ENCODE results near the gene THADA.

Gene THADA

DNA sequence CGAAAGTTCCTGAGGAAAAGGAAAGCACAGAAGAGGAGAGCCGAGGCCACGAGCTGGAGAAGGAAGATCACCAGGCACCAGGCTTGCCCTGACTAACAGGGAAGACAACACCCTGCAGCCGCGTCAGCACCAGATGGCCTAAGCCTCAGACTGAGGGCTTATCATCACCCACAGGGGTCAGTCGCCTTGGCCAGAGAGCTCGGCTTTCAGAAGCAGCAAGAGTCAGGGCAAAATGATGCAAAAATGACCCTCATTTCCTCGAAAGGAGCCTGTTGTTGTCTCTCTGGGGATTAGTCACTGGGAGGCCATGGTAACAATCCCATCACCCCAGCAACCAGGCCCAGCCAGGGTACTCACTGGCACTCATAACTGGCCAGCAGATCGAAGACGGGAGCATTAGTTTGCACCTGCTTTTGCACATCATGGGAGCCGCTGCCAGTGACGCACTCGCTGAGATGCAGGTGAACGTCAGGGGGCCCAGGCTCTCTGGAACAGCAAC lies 326.7 kb downstream of the THADA start:
- no peak for DNase-seq

DNA sequence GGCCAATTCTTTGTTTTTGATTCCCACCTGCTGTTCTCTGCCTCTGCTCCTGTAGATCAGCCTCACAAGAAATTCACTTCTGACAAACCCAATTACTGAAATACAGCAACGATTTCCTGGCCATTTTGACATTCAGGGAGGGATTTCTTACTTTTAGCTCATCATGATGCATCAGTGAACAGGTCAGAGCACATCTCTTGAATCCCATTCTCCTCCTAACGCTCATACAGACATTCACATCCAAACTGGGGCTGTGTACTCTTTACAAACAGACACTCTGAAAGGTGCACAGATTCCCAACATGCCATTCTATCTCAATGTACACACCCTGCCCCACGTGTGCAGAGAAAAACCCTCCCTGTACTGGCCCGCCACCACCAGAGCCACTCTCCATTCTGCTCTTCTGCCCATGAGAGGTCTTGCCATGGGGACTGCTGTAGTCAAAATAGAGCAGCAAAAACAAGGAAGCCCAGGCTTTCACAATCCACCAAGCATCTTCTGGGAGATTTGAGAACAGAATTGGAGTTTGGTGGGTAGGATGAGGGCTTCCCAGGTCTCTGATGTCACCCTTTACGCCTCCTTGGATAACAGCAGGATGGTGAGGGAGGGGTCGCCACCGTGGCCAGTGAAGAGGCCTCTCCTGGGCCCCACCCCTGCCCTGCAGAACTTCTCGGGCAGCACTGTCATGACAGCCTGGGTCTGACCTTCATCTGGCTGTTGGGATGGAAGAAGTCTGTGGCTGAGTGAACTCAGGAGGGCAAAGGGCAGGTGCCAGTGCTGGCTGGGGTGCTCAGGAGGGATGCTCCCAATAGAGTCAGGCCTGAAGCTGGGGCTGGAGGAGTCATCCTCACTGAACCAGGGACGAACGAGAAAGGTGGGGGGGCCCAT lies 327.5 kb downstream of the THADA start:
- no peak for DNase-seq

DNA sequence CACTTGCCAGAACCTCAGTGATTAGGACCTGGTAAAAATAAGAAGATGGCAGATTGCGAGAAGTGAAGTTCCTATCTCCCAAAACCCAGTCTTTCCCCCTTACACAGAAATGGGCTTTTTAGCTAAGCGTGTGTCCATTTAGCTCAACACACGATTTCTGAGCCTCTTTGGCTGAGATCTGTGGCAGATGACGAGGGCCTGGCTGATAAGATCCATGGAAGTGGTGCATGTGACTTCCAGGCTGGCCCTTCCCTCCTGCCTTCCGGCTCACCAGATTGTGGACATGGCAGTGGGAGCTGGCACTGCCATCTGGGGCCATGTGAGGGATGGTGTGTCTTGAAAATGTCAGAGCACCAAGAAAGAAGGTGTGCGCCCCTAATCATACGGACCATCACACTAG lies 328.5 kb downstream of the THADA start:
- no peak for DNase-seq

DNA sequence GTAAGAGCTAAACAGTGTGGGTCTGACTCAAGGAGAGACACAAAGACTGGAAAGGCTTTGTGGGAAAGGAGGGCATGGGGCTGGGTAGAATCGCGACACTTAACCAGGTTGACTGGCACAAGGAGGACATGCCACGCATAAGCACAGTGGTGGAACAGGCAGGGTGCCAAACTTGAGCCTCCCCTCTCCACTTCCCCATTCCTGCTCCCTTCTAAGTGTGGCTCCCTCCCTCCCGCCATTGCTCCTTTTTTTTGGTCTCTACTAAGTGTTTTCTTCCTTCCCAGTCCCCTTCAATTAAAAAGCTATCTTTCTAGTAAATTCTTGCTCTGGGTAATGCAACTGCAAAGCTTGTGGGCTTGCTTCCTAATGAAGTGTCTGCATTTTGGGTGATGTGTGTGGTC lies 329.1 kb downstream of the THADA start:
- DNase-seq = no peak

DNA sequence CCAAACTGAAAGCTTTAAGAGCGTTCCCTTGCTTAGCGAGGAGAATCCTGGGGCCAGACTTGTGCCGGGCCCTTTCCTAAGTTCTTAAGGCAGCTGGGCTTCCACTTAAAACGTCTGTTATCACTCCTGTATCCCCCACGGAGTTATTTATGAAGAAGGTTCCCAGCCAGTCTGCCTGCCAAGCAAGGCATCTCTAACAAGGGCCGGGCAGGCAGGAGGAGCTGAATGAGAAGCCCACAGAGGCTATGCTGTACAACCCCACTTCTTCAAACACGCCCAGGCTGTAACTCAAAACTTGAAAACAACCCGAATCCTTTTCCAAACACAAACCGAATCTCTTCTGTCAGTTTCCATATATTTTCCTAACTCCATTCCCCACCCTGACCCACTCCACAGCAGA lies 330.4 kb downstream of the THADA start:
- DNase-seq = no peak

DNA sequence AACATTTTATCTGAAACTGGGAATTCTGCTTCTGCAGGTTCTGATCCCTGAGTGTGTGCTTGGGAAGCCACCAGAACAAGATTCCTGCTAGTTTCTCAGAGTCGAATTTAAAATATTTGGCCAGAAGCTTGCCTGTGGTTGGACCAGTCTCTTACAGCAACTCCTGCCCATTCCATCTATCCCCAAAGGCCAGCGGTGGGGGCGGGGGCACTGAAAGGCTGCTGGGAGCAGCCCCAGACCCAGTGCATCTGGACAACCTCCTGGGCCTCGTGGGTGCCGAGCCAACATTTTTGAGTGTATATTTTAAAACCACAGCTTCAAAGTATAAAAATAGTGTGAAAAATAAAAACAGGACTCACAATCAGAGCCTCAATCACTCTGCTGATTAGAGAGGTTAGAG lies 330.8 kb downstream of the THADA start:
- DNase-seq = no peak

DNA sequence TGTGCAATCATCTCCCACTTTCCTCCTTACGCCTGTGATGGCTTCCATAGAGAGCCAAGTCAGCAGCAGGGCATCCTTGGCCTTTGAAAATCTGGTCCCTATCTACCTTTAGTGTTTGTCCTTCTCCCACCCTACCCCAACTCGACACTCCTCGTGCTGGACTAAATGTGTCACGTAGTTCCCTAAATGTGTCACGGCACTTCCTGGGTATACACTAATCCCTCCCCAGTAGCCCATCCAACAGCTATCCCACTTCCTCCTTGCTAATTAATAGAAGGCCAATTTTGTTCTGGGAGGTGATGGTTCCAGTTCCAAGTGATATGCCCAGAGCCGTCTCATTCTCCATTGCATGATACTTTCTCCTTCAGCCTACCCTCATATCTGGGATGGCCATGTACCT lies 332.9 kb downstream of the THADA start:
- DNase-seq = no peak

DNA sequence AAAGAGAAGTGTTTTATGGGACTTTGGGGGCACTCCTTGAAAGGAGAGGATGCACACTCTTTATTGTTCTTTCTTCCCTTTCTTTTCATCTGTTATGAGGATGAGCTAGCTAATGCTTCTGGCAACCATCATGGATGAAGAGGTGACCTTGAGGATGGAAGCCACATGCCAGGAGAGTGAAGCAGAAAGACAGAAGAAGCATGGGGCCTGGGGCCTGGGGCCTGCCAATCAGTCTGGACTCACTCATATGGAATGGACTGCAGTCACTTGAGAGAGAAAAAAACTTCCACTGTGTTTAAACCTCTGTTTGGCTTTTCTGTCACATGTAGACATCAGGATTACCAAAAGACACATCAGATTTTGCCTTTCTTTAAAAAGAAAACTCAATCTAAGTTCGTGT lies 333.6 kb downstream of the THADA start:
- DNase-seq = no peak

DNA sequence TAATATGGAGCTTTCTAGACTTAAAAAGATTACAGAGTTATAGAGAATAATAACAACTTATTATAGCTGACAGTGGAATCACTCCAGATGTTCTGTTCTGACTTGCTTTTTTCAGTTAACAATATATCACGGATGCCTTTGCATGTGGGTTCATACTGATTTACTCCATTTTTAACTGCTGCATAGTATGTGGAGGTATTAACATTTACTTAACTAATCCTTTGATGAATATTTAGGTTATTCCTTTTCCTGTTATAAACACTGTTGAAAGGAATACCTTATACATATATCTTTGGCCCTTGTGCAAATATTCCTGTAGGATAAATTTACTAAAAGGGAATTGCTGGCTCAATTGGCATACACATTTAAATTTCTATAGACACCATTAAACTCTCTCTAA lies 336.3 kb downstream of the THADA start:
- DNase-seq = no peak

DNA sequence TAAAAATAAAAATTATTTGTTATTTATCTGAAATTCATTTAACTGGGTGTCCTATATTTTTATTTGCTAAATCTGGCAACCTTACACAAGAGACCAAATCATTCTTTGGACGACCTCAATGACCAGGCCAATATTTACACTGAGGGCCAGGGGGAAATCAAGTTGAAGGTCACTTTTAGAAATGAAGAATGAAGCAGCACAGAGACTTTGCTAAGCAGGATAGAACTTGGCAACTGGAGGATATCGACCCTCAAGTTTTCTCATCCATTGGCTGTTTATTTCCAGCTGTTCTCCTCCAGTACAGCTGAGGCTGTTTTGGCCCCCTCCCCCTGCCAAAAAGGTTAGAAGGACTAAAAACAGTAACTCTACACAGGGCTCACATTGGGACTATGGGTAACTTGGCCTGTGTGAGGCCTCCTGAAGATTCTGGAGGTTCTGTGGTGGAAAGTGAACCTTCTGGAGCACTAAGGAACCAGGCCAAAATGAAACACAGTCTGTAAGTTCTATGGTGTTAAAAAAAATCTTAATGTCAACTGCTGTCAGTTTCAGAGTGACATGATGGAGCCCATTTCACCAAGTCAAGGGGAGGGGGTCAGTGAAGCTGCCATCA lies 337.2 kb downstream of the THADA start:
- no peak for DNase-seq

DNA sequence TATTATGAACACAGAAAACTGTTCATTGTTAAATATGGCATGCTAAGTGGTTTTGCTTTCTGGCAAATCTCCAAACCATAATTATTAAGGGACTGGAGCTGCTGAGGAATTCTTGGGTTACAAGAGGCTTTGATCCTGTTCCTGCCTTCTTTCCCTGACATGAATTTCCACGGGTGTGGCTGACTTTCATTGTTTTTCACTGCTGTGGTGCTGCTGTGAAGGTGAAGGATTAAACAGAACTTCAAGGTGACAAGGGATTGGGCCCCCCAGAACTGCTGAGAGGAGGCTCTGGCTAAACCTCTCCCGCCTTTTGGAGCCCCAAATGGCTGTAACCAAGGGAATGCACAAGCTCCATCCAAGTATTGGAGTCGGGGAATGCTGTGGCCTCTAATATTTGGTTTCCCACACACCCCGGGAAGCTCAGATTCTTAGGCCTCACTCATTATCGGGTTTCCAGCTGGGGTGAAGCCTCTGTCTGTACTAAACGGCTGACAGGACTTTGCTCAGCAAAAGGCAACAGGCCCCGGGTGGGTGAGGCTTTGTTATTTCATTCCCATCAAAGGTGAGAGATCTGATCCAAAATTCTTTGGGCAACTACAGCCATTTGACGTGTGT lies 340.4 kb downstream of the THADA start:
- DNase-seq = no peak

DNA sequence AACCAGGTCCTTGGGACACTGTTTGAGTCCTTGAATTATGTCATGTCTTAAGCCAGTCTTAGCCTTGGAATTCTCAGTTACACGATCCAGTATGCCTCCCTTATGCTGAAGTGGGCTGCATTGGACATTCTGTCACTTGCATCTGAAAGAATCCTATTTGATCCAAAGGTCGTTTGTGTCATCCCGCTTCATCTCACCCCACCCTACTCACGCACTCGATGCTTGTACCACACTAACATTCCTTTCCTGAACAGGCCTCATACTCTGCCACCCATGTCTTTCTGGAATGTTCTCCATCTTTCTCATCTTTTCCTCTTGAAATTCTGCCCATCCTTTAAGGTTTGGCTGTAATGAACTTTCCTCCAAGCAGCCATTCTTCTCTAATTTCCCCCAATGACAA lies 341.5 kb downstream of the THADA start:
- no peak for DNase-seq

DNA sequence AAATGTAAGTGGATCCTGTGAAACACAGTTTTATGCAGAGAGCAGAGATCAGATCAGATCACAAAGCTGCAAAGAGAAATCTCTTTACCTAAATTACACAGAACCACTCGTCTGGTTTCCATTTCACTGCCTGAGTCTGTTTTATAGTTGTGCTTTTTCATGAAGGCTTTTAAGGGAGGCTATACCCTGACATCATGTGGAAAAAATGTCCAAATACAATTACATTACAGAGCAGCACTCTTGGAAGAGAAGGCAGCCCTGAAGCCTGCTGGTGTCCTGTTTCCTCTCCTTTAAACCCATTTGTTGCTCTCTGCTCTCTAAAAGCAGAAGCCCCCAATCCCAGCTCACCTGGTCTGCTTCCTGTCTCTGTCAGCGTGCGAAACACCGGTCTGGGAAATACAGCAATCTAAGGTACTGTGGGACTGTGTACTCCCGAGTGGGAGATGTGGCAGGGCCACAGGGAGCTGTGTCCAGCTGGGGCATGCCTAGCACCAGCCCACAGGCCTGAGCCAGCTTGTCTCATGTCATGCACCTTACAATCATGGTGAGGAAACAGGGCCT lies 344.6 kb downstream of the THADA start:
- no peak for DNase-seq

DNA sequence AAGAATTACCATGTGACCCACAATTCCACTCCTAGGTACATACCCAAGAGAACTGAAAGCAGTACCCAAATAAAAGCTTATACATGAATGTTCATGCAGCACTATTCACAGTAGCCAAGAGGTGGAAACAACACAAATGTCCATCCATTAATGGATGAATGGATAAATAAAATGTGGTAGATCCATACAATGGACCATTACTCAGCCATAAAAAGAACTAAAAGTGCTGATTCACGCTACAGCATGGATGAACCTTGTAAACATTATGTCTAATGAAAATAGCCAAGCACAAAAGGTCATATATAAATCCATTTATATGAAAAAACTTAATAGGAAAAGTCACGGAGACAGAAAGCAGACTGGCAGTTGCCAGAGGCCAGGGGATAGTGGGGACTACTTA lies 345.8 kb downstream of the THADA start:
- DNase-seq = no peak

DNA sequence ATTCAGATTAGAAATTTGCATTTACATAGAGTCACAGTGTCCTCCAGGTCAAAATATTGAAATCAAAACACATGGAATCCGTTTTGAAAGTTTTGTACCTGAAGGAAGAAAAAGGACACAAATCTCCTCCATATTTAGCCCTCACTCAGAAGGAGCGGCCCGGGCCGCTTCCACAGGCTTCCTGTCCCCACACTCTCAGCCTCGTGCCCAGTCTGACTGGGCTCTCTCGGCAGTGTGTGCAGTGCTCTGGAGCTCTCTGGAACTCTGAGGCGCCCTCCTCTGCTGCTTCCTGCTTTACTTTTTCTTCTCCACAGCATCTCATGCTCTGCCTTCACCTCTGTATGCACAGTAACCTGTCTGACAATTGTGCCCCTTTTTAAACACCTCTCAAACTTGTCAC lies 347.2 kb downstream of the THADA start:
- DNase-seq = no peak

DNA sequence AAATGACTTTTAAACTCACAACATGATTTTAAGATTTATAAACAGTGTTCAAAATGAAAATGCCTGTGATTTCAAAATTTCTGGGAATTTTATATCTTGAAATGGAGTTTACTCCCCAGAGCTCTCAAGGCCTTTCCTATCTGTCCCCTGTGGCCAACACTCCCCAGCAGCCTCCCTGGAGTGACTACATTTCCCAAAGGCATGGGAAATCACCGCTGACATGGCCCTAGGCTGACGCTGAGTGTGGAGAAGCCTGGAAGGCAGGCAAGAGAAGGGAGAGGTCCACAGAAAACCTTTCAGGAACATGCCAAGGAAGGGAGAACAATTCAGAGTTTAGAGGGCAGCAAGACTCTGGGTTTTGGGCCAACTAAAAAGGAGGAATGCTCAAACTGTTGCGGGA lies 349.2 kb downstream of the THADA start:
- DNase-seq = no peak

DNA sequence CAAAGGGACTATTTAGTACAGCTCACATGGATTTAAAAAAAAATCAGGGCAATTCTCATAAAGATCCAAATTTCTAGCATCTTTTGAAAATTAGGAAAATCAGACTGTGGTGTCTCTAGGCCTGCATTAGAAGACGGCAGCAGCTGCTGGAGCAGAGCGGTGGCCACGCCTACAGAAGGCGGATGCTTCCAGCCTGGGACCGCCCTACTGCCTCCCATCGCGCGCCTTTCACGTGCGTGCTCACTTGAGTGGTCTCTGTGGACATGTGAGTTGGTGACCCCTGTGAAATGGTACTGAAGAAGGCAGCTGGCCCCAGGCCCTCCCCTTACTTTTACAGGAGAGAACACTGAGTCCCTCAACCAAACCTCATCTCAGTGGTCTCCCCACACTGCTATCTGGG lies 354.3 kb downstream of the THADA start:
- DNase-seq = no peak

DNA sequence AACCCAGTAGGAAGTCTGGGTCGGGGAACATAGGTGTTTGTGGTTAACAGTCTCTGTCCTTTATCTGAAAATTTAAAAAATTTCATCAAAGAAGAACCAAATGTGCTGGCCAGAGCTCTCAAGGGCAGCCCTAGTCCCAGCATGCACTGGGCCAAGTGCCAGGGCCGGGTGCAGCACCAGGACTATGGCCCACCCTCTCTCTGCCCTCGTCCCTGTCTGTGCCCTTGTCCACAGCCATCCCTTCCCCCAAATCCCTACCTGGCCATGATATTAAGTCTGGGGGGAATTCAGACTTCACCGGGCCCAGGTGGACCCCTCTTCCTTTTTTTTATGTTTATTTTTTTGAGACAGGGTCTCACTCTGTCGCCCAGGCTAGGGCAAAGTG lies 355.1 kb downstream of the THADA start:
- DNase-seq = no peak

DNA sequence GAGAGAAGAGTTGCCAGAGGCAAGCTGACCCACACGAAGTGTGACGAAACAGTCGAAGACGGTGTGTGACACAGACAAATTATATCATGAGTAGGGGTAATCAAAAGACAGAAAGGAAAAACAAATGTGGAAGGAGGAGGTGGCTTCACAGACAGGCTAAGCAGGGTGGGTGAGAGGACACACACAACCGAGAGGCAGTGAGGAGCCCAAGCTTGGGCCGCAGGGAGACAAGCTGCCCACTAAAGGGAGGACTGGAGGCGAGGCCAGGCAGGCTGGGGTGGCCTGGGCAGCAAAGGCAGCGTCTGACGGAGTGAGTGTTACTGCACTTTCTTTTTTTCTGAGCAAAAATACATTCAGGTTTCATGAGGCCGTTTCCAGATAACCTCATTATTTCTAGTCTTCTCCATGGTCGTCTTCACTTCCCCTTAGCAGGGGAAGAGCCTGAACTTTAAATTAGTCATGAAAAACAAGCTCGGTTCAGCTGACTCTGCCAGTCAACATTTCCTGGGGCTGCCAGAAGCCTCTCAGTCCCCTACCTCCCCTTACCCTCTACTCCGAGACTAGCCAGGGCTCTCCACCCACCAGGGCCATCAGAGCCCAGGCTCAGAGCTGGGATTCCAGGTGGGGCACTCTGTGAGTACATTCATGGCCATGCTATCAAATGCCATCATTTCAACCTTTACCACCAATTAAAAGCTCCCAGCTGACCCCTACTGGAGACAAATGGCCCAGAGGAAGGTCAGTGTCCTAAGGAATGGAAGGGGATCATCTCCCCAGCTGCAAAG lies 355.7 kb downstream of the THADA start:
- no peak for DNase-seq

DNA sequence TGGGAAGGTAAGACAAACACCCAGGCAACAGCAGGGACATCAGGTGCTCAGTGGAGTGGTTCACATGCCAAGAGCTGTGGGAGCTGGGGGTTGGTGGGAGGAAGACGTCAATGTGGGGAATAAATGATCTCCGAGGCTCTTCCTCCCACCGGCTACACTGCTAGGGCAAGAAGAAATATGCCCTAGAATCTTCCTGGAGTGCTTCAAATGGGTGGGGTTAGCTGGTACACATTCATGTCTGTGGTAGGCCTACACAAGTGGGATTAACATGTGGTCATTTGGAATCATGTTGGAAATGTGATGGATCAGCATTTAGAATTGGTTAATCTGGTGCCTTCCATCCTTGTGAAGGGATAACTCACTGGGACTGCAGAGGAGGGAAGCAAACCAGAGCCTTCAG lies 357.0 kb downstream of the THADA start:
- DNase-seq = no peak

DNA sequence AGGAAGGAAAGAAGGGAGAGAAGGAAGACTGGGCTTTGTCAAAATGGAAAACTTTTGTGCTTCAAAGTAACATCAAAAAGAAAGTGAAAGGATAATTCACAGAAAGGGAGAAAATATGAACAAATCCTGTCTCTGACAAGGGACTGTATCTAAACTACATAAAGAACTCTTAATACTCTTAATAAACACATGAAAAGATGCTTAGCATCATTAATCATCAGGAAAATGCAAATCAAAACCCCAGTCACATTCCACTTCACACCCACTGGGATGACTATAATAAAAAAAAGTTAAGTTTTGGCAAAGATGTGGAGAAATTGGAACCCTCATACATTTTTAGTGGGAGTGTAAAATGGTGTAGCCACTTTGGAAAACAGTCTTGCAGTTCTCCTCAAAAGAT lies 357.7 kb downstream of the THADA start:
- no peak for DNase-seq

DNA sequence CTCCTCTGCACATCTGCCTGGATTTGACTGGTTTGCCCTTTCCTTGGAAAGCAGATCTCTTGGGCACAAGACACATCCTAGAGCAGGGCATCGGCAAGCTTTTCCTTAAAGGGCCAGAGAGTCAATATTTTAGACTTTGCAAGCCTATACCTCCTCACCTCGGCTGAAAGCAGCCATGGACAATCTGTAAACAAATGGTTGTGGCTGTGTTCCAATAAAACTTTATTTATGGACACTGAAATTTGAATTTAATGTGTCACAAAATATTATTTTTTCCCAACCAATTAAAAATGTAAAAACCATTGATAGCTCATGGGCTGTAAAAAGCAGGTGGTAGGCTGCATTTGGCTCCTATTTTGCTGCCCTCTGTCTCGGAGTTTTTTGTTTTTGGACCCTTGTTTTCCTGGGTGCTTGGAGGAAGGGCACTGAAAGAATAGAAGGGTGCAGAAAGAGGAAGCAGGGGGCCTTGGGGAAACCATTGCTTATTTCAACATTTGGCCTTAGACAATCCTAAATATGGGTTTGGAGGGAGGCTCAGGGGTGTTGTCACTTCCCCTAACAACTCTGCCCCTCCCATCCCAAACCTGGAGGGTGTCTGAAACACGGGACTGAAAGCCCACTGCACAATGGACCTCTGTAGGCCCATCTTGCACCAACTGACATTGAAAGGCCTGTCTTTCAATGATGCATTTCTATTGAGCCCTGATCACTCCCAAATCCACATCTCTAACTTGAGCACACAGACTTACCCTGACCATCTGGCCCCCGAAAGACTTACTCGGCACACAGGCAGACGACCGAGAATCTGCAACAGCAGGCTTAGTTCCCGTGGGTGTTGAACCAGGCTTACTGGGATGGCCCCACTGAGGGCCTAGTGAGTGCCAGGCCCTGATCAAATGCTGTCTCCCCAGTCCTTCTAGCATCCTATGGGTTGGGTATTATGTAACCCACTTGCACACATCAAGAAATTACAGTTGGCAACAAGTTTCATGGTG lies 362.3 kb downstream of the THADA start:
- no peak for DNase-seq

All from 8988T (cell line).